Endometrium (tissue), 2 donors: ENCODE measurements around the gene MAP1B.
"Not testable (repeated sequence)": the region's sequence is repeated elsewhere in the genome, so short reads cannot be mapped to it uniquely, and the experiment has no call there.

Source experiments
- FAIRE-seq: peaks from 2 replicates; lab custom pipeline; 2012; peaks lifted over from hg19 to GRCh38; lab: Jason Lieb, UNC
- donor health status: control.
- donor health status: control.

Gene MAP1B

DNA sequence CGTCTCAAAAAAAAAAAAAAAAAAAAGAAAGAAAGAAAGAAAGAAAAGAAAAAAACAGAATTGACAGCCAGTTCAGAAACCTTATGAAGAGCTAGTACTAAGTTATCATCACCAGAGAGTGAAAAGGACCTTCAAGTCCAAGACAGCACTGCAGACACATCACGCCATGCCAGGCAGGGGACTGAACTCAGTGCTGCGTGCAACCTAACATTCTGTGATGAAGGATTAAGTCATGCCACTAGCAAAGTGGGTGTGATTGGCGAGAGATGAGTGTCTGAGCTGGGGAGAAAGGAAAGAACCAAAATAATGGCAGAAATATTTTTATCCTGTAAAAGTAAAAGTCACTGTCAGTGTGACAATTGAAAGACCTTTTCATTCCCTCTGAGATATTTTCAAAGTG is 54.7 kb downstream of the MAP1B start:
- no peak for FAIRE-seq

DNA sequence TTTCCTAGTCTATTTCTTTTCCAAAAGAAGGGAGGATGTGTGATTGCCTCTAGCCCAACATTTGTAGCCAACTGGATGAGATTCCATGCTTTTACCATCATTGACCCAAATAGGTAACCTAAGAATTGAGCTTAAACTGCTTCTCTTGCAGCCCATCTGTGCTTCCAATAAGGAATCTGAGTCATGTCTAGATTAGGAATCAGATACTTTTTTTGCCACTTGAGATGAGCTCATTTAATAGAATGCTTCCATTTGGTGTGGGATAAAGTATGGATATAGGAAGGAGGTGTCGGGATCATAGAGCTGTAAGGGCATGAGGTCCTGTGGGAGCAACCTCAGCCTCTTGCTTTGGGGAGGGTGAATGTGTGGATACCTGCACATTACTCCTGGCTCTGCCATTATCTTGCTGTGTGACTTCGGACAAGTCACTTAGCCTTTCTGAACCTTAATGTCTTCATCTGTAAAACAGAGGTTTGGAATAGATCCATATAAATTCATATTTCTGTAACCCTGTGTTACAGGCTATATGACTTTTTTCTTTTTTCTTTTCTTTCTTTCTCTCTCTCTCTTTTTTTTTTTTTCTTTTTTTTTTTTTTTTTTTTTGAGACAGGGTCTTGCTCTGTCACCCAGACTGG is 56.2 kb downstream of the MAP1B start:
- FAIRE-seq = no peak

DNA sequence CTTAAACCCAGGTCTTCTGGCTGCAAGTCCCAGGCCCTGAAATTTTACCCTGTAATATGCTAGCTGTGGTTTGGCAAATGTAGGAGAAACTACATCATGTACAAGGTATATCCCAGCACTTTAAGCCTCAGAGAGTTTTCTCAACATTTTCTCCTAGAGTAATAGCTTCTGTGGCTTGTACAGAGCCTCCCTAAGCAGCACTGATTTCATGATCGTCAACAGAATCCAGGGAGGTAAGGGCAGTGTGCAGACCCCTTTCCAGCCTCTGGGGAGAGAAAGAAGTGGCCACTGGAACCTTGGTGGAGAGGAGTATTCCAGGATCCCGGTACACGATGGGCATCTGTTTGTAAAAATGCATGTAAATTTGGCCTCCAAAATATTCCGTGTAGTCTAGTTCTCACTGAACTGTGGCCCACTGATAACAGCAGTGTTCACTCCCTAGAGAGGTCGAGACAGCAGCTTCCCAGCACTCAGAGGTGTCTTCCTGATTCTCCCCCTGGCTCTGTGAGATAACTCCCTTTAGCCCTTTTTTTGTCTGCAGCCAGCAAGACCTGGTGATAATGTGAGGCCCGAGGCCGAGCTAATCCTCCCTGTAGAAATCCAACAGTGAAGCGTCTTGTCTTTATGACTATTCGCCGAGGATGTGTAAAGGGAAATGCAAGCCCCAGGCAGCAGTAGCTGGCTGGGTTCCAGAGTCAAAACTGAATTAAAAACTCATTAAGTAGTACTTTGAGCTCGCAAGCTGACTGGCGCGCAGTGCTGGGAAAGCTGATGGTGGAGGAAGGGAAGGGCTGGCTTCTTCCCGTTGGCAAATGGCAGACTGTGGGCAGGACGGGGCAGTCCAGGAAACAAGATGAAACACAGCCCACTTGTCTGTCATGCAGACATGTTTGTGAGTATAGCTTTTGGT is 59.0 kb downstream of the MAP1B start:
- FAIRE-seq = no peak

DNA sequence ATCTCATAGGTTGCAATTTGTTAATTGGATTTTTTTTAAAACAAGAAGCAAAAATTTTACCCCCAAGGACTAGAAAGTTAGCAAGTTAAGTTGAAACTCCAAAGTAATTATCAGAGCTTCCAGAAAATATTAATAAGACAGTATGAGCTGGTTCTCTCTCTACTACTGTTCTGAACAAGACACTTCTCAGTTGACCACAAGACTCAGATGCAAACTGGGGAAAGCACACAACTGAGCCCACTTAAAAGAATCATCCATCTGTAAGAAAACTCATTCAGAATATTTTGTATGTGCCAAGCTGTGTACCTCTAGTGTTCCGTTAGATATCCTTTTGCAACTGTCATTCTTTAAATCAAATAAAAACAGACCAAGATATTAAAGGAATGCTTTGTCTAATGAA is 60.0 kb downstream of the MAP1B start:
- no peak for FAIRE-seq

DNA sequence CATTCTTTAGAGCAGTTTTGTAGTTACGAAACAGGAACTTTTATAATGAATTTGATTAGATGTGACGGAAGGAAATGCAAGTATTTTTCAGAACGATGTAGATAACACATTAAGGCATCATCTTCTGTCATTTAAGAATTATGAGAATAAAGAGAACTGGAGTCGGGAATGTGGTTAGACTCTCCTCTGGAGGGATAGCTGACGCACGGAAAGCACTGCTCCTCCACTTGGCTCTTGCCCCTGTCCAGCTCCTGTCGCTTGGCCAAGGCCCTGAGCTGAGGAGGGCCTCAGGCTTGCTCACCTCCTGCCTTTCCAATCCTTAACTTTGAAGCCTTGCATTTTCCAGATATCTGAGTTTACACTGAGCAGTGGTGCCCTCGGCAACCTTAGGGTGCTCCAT is 60.5 kb downstream of the MAP1B start:
- FAIRE-seq = no peak

DNA sequence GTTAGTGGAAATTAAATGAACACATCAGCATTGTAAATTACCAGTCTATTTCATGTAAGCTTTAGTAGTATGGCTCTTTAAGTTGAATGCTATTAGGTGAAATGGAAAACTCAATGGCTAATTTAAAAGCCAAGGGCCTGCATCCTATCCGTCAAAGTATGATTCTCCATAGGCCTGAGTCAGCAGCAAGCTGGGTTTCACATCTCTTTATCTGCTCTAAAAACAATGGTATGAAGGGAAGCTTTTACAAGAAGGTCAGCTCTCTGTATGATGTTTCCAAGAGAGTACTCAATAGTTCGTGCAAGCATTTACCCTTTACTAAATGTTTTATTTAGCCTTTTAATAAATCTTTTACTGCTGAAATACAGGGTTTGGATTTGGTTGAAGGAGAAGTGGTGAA is 62.8 kb downstream of the MAP1B start:
- FAIRE-seq = no peak

DNA sequence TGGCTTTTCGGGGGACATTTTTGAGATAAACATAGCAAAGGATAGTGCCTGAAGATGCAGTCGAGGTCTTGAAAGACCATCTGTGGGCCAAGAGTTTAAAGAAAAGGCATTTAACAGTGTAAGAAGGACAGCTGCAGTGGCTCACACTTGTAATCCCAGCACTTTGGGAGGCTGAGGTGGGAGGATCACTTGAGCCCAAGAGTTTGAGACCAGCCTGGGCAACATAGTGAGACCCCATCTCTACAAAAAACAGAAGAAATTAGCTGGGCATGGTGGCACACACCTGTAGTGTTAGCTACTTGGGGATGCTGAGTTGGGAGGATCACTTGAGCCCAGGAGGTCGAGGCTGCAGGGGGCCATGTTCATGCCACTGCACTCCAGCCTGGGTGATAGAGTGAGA is 63.9 kb downstream of the MAP1B start:
- not testable (repeated sequence) for FAIRE-seq

DNA sequence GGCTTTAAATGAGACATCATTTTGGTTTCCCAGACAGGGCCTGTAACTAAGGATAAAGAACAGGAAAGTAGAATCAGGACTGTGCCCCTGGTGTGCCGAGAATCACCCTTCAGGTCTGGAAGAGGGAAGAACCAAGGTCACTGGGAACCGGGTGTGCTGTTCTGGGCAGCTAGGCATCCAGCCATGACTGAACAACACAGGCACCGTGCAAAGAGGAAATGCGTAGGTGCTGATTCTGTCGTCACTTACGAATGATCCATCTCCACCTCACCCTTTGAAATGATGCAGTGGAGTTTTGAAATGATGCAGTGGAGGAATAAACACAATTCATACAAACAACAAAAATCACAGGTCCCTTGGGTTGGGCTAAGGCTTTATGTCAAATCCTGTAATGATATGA is 64.4 kb downstream of the MAP1B start:
- FAIRE-seq = no peak

DNA sequence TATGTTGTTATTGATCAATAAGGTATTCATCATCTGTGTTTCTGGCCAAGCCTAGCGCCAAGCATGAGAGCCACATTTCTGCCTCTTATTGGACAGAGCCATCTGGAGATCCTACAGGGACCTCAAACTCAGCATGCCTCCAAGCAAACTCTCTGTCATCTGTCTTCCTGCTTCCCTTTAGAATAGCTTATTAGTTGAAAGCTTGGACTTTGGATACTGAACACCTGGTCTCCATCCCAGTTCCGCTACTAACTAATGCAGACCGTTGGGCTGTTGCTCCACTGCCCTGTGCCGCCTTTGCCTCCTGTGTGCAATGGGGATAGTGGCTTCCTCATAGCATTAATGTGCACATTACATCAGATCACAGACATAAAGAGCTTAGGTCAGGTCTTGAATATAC is 65.5 kb downstream of the MAP1B start:
- FAIRE-seq = no peak

DNA sequence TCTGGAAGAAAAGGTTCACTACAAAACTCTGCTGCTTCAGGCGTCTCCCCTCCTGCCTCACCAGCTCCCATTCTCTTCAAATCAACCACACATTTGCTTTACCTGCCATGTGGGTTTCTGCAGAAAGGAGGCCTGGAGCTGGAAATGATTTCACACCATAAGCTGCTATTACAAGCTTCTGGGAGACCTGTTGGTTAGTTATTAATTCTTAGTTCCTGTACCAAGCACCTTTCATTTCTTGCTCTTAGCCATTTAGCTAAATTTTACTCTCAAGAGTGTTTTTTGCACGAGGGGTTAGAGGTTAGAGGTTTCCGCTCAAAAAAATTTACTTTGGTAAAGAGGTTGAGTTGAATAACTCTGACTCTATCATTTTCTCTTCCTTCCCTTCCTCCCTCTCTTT is 70.3 kb downstream of the MAP1B start:
- no peak for FAIRE-seq

DNA sequence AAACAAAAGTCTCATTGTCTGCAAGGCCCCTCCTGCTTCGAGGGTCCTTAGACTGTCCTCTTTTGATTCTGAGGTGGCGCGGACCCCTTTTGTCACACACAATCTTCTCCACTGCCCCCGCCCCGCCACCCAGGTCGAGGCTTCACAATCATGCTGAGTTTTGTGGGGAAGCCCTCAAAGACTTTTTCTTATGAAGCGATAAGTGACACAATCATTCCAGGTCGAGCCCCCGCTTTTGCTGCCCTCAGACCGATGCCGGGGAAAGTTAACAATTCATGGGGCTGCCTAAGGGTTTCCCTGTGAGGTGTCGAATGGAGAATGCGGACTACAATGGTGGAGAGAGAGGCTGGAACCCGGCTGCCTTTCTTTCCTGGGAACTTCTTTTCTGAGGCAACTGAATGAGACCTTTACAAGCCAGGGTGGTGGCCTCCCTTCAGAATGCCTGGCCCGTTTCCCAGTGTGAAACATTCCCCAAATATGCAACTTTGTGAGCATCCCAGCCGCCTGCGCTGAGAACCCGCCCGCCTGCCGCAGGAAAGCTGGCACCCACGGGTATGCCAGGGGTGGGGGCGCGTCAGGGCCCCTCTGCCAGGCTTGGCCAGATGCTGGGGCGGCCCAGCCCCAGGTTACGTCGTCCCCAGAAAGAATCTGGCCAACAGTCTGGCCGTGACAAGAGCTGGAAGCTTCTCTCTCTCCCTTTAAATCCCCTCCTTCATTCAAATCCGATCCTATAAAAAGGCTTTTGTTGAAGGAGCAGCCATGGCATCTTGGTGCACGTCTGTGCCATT is 71.9 kb downstream of the MAP1B start:
- FAIRE-seq = no peak

DNA sequence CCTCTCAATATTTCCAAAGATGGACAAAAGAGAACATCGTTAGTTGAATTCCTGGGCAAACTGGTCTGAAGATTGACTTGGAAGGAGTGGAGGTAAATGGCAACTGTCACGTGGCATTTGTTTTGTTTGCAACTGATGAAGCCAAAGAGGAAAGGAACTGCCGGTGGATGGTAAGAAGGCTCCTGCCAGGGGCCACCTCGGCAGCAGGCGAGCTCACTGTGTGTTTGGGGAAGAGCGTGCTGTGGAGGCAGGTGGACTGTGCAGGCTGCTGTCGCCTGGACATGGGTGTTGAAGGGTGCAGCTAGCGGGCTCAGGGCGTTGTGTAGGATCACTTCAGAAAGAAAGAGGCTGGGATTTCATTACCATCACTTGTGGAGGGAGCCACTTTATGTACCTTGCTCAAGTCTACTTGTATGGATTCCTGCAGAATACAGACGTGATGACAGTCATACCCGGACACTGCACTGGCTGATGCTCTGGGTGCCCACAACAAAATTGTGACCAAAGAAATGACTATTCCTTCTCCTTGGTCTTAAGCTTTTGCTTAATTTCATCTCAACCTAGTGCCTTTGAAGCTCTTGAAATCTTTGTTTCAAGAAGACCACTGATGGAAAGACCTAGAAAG is 72.7 kb downstream of the MAP1B start:
- FAIRE-seq = no peak

DNA sequence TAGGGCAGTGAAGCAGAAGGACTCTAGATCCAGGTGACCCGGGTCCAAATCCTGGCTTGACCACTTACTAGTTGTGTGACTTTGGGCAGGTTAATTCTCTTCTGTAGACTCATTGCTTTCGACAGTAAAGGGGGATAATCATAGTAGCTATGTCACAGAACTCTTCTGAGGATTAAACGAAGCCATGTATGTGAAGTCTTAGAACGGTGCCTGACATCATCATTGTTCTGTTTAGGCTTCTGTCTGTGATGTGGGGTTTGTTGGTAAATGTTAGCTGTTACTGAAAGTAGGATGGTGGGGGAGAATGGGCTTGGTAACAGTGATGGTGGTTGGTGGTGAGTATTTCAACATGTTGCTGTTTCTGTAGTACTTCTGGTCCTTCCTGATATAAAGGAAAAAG is 73.7 kb downstream of the MAP1B start:
- no peak for FAIRE-seq

DNA sequence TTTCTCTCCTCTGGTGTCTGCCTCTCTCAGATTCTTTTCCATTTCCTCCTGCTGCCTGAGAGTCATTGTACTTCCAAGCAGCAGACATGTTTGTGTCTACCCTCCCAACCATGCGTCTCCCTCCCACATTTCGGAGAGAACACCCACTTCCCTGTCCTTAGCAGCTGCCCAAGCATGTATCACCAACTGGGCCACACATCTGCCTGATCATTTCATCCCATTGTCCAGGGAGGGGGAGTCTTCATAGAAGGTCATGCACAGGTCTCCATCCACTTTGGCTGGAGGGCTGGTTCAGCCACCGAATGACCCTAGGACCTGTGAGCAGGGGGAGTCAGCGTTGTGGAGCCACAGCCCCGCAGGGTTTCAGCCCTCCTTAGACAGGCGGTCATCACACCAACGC is 75.4 kb downstream of the MAP1B start:
- FAIRE-seq = no peak

DNA sequence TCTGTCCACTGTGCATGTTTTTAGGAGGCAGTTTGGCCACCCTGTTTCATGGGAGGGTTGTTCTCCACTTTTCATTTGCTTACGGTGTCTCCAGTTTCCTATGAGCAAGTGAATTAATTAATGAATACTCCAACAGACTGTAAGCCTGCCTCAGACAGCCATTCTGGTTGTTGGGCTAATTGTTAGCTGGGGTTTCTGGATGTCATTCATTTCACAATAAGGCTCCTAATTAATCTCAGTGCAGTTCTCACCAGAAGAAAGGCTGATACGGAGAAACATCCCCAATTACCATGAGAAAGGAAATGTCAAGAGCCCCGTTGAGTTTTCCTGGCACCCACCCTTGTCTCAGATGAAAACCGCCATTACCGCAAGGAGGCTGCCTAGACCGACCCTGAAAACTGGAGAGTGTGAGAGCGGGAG is 75.8 kb downstream of the MAP1B start:
- no peak for FAIRE-seq

DNA sequence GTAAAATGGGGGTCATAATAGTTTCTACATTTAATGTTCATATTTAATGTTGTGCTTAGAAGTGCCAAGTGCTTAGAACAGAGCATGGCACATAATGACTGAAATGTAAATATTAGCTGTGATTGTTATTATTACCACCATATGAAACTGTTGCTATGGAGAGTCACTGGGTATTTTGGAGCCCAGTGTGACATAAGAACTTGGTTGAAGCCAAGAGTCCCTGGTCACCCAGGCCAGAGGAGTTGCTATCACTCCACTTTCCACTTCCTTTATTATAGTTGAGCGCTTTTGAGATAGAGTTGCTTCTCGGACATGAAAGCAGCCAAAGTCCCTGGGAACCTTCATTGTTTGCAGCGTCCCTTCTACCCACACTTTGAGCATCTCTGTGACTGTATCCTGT is 77.1 kb downstream of the MAP1B start:
- FAIRE-seq = no peak

DNA sequence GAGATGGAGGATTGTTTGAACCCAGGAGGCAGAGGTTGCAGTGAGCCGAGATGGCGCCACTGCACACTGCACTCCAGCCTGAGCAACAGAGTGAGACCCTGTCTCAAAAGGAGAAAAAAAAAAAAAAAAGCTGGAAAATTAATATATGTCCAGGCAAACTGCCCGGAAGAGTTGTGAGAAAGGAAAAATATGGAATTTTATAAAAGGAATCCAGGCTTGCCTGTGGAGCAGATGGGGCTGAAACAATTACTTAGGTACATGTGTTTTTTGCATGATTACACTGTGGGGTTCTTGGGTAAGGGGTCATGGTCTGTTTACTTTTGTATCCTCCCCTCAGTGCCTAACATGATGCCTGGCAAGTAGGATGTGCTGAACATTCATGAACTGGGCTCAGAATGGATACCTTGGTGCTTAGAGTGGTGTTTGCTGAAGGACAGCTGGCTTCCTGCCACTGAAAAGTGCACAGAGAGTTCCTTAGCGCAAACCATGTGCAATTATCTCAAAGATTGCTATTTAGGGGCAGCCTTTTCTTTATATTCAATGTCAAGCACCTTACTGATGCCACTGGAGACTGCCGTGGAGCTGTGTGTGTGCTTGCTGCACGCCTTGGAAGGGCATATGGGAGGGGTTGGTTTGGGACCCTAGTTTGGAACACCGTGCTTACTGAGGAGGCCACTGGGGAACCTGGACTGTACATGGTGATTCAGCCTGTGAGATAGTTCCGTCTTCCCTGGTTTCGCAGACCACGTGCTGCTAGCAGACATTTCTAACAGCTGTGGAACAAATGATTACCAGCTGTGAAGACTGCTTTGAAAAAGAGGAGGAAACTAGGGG is 78.4 kb downstream of the MAP1B start:
- FAIRE-seq = no peak

DNA sequence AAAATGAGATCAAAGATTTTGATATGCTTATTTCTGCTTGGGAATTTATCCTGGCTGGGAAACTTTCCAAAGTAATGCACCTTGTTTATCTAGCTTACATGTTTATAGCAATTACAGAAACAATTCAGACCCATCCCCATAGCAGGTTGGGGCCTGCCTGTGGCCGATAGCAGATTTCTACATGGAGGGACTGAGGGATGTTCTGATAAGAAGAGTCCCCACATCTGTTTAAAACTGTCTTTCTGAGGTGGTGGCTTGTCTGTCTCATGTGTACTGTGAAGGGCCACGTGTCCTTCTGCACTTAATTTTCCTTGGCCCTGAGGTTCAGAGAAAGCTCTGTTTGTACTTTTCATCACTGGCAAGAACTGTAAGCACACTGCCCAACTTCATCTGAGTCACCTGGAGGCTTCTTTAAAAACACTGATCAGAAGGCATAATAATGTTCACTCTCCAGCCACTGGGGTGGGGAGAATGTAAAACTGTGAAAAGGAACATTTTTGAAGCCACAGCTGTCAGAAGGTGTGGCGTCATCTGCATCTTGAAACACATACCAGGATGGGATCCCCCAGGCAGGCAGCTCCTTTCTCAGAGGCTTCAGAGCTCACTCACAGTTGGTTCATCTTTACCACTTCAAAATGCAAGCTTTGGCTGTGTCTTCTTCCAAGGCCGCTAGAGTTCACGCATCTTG is 80.3 kb downstream of the MAP1B start:
- no peak for FAIRE-seq

DNA sequence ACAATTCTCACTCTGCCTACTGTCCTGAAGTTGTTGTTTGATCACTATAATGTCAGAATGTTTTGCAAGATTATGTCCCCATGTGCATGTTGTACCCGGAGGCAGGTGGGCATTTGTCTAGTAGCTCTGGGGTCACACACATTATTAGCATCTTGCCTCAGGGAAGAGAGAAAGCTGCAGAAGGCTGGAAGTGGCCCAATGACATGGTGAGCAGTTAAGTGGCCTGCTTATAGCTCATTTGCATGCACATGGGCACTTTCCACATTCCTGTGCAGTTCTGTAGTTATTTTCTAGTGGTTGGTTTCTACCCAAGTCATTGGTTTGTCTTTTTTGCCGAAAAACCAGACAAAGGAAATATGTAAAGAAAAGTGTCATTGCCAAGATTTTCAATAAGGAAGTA is 80.9 kb downstream of the MAP1B start:
- no peak for FAIRE-seq

DNA sequence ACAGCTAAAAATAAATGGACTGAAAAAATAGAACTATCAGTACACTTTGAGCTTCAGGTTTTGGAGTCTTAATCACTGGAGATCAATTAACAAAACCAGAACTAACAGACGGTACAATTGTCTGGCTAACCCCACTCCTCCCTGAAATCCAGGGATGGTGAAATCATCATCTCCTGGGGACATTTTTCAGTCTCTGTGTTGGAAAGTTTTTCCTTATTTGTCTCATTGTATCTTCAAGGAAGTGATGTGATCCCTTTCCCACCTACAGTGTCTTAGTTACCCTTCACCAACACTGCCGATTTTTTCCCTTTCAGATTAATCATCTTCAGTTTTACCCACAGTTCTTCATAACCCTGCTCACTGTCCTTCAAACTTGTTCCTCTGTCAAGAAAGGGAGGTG is 81.9 kb downstream of the MAP1B start:
- no peak for FAIRE-seq

DNA sequence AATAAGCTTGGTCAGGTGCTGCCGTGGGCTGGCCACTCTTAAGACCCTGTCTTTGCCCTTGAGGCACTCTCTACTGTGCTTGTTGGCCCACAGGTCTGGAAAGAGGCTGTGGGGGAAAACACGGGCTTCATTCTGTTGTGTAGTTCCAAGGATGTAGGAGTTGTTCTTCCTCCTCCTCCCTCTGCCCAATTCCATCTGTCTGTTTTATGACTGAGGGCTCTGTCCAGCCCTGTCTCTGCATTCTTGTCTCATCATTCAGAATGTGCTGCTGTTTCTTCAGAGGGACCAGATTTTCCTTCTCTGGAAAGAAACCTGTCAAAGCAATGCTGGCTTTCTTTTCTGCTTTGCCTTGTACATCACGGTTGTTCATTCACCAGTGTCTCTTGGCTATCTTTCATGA is 84.1 kb downstream of the MAP1B start:
- no peak for FAIRE-seq
